Hepatocyte (in vitro differentiated cells): ENCODE measurements around the gene RBFOX2. TPM values are rescaled to one million over a fixed set of nuclear protein-coding genes. Genes with fewer than 3 reads are reported as not detected.

ENCODE experiments used
- DNase-seq: peaks from one replicate; pipeline ENCODE4 v3.0.0-alpha.2; 2016; ENCODE audit warnings: low spot score
- H2AFZ ChIP-seq: fragments of 200-600 bp; sonication (generic); 2 replicates; pipeline ENCODE4 v1.6.0; 2016; ENCODE audit warnings: antibody characterized with exemption, mild to moderate bottlenecking
- H3K27ac ChIP-seq: fragments of 200-600 bp; sonication (generic); 2 replicates; pipeline ENCODE4 v1.5.1; 2016; ENCODE audit warnings: mild to moderate bottlenecking
- H3K27me3 ChIP-seq: fragments of 200-600 bp; sonication (generic); 2 replicates; pipeline ENCODE4 v1.6.1; 2016
- H3K36me3 ChIP-seq: fragments of 200-600 bp; sonication (generic); replicated peaks from 2 replicates; pipeline ENCODE4 v1.5.1; 2016; ENCODE audit warnings: low read depth; ENCODE audit not compliant: insufficient read depth
- H3K4me1 ChIP-seq: fragments of 200-600 bp; sonication (generic); 2 replicates; pipeline ENCODE4 v1.5.1; 2016; ENCODE audit warnings: mild to moderate bottlenecking, moderate library complexity; ENCODE audit not compliant: insufficient read depth
- H3K4me2 ChIP-seq: fragments of 200-600 bp; sonication (generic); 2 replicates; pipeline ENCODE4 v1.6.0; 2016
- H3K4me3 ChIP-seq: fragments of 200-600 bp; sonication (generic); 2 replicates; pipeline ENCODE4 v1.5.1; 2016; ENCODE audit warnings: mild to moderate bottlenecking
- H3K79me2 ChIP-seq: fragments of 200-600 bp; sonication (generic); 2 replicates; pipeline ENCODE4 v1.6.0; 2017; ENCODE audit warnings: mild to moderate bottlenecking
- H3K9me2 ChIP-seq: fragments of 200-600 bp; sonication (generic); replicated peaks from 2 replicates; pipeline ENCODE4 v1.6.0; 2017; ENCODE audit warnings: mild to moderate bottlenecking; ENCODE audit not compliant: insufficient read depth
- H3K9me3 ChIP-seq: fragments of 200-600 bp; sonication (generic); 2 replicates; pipeline ENCODE4 v1.5.1; 2016; ENCODE audit warnings: low read depth, mild to moderate bottlenecking
- H4K20me1 ChIP-seq: fragments of 200-600 bp; sonication (generic); 2 replicates; pipeline ENCODE4 v1.6.0; 2016; ENCODE audit warnings: mild to moderate bottlenecking; ENCODE audit not compliant: insufficient read depth, poor library complexity, severe bottlenecking
- EZH2 ChIP-seq: fragments of 200-600 bp; sonication (generic); IDR thresholded peaks from 2 replicates; pipeline ENCODE4 v1.6.1; 2016; ENCODE audit warnings: antibody characterized with exemption, mild to moderate bottlenecking, borderline replicate concordance
- EZH2phosphoT487 ChIP-seq: fragments of 200-600 bp; sonication (generic); IDR thresholded peaks from one replicate; pipeline ENCODE4 v1.6.1; 2018; ENCODE audit warnings: antibody characterized with exemption, mild to moderate bottlenecking, low read depth, moderate library complexity; ENCODE audit not compliant: unreplicated experiment, severe bottlenecking
- WGBS: methylation state at CpG from one replicate; pipeline ENCODE4 v1.1.6; 2016; ENCODE audit warnings: low lambda C conversion rate; ENCODE audit errors: missing lambda C conversion rate; 5-methylcytosine and 5-hydroxymethylcytosine counted together
- polyA plus RNA-seq: library from polyadenylated mRNA; unstranded; fragments of >200 nt; fragmentation: Nextera tagmentation; extraction: Ambion mirVana; gene quantifications from 2 replicates; pipeline ENCODE4 v1.2.1, GENCODE V29; 2016
- total RNA-seq: library from RNA; depleted of rRNA; stranded (reverse); fragments of >200 nt; gene quantifications from 2 replicates; pipeline ENCODE4 v1.2.3, GENCODE V29; 2014
- TF ChIP-seq, protein P1 (sequence below): fragments of 200-600 bp; sonication (generic); IDR thresholded peaks from 2 replicates; pipeline ENCODE4 v1.5.1; 2016; ENCODE audit warnings: antibody characterized with exemption, mild to moderate bottlenecking; ENCODE audit not compliant: poor library complexity

The RBFOX2 gene
- total and polyA plus RNA-seq, 2 experiments from 2014 or later: 76.7 to 133 TPM

DNA sequence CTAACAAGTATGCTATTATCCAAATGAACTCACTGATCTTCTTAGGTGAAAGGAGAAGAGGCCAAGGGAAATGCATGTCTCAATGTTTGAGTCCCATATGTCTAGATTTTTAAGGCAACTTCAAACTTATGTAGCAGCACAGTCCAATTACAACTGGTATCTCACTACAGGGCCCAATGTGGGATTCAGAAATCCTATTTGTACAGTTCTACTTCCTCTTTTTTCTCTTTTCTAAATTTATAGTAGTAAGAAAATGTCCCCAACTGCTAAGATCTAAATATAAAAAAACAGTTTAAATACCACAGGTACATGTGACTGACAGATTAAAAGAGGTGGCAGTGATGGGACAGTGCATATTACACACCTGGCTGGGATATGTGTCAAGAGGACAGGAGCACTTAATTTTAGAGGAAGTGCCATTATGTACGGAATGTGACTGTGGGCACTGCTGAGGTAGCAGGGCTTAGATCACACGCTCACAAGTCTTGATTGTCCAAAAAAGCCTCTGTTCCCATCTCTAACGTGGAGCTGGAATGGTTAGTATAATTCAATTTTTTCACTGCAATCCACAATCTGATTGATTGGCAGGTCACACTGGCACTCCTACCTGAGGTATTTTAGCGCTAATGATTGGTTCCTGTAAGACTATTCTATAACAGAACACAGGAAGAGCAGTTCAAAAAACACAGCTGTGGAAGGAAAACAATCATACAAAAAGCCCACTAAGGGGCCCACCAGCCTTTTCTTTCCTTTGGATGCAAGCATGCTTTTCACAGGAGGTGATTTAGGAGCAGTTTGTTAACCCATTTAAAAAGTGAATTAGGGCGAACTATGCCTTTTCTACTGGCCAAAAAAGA lies 276.4 kb downstream of the RBFOX2 start:
- no peak for DNase-seq
- H2AFZ ChIP-seq: no peak overlapping the region

DNA sequence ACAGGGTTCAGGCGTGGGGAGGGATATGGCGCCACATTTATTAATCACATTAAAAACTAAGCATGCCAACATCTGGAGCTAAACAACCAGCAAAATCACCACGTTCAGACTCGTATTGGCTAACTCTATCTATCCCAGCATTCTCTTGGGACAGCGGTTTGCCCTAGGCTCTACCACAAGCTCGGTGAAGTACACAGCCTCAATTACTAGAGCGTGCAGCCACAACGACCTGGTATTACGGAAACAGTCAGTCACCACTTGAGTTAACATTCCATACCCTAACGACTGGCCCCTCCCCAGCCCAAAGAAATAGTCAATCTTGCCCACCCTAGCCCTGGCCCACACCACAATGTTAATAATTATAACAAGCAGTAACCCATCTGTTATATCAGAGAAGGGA lies 278.8 kb downstream of the RBFOX2 start:
- Histone ChIP-seq H3K27ac (no peak overlapping the region), H3K9me3 (no peaks in the 10 kb centered on the region), H3K4me1 (no peaks in the 10 kb centered on the region), H3K36me3 (no peaks in the 10 kb centered on the region), H3K4me2 (no peak overlapping the region), H2AFZ (no peak overlapping the region), H3K79me2 (peaks cover 9% of the 10 kb centered on the region), H3K27me3 (no peaks in the 10 kb centered on the region), H4K20me1 (no peaks in the 10 kb centered on the region), H3K4me3 (no peak overlapping the region), H3K9me2 (no peaks in the 10 kb centered on the region)
- TF ChIP-seq, protein P1, sequence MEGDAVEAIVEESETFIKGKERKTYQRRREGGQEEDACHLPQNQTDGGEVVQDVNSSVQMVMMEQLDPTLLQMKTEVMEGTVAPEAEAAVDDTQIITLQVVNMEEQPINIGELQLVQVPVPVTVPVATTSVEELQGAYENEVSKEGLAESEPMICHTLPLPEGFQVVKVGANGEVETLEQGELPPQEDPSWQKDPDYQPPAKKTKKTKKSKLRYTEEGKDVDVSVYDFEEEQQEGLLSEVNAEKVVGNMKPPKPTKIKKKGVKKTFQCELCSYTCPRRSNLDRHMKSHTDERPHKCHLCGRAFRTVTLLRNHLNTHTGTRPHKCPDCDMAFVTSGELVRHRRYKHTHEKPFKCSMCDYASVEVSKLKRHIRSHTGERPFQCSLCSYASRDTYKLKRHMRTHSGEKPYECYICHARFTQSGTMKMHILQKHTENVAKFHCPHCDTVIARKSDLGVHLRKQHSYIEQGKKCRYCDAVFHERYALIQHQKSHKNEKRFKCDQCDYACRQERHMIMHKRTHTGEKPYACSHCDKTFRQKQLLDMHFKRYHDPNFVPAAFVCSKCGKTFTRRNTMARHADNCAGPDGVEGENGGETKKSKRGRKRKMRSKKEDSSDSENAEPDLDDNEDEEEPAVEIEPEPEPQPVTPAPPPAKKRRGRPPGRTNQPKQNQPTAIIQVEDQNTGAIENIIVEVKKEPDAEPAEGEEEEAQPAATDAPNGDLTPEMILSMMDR: no peak
- no peak for TF ChIP-seq EZH2
- TF ChIP-seq EZH2phosphoT487: no peak
- DNase-seq: no peak
- WGBS: 74% methylated on average over 10 of the region's 10 CpGs

More for the DNA sequence above, 276.4 kb downstream of the RBFOX2 start:
- no peak overlapping the region for H3K4me2 ChIP-seq
- no peak overlapping the region for H3K27ac ChIP-seq
- WGBS: 85% methylated on average over 5 of the region's 5 CpGs
- H3K27me3 ChIP-seq: no peaks in the 10 kb centered on the region
- no peaks in the 10 kb centered on the region for H3K9me3 ChIP-seq
- H3K9me2 ChIP-seq: no peaks in the 10 kb centered on the region
- no peaks in the 10 kb centered on the region for H3K36me3 ChIP-seq
- H4K20me1 ChIP-seq: no peaks in the 10 kb centered on the region
- H3K4me1 ChIP-seq: no peaks in the 10 kb centered on the region
- TF ChIP-seq, protein P1: no peak
- TF ChIP-seq EZH2phosphoT487: no peak
- no peak for TF ChIP-seq EZH2
- H3K4me3 ChIP-seq: no peak overlapping the region
- peaks cover 6% of the 10 kb centered on the region for H3K79me2 ChIP-seq

DNA sequence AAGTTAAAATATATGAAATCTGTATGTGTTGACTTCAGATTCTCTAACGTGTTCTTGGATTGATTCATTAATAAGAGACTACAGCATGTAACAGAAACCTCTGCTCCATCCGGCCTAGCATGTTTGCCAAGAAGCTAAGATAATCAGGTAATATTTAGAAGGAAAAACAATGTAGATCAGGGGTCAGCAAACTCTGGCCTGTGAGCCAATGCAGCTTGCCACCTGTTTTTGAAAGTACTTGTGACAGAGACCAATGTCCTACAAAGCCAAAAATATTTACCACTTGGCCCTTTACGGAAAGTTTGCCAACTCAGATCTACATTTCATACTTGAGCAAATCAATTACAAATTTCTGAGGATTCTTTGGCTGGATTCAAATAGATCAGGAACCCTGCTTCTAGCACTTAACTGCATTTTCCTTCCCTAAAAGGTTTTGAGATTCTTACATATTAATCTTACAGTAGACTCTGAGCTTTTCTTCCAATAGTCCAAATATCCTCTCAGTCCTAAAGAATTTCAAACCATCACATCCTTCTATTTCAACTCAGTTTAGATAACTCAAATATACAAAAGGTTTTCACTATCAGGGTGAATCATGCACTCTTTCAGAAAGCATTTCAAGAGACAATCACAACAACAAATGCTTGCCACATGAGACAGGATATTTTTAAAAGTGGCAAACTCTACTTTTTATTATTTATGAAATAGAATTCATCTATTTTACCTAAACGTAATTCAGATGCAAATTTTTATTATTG lies 281.5 kb downstream of the RBFOX2 start:
- 83% methylated on average over 4 of the region's 4 CpGs for WGBS
- Histone ChIP-seq H3K4me3 (no peak overlapping the region), H3K79me2 (peaks cover 8% of the 10 kb centered on the region), H4K20me1 (no peaks in the 10 kb centered on the region), H3K4me2 (no peak overlapping the region), H3K36me3 (no peaks in the 10 kb centered on the region), H3K9me2 (no peaks in the 10 kb centered on the region), H3K27me3 (no peaks in the 10 kb centered on the region), H2AFZ (no peak overlapping the region), H3K9me3 (no peaks in the 10 kb centered on the region), H3K4me1 (peaks cover 10% of the 10 kb centered on the region), H3K27ac (no peak overlapping the region)
- DNase-seq: no peak
- TF ChIP-seq, protein P1: no peak
- no peak for TF ChIP-seq EZH2
- no peak for TF ChIP-seq EZH2phosphoT487
